Hindlimb muscle (tissue), 1 donor: ENCODE results near the gene NOL7. TPM values are rescaled to one million over a fixed set of nuclear protein-coding genes. Genes with fewer than 3 reads are reported as not detected.

Experiments used
- DNase-seq: peaks from one replicate; pipeline ENCODE4 v3.0.0-alpha.2; 2013
- polyA plus RNA-seq: library from polyadenylated mRNA; unstranded; fragments of 120-200 nt; gene quantifications from one replicate; pipeline ENCODE4 v1.2.1, GENCODE V29; 2013; ENCODE audit not compliant: insufficient read length

Gene NOL7
- polyA plus RNA-seq, 1 donor, result 59.4 TPM

DNA sequence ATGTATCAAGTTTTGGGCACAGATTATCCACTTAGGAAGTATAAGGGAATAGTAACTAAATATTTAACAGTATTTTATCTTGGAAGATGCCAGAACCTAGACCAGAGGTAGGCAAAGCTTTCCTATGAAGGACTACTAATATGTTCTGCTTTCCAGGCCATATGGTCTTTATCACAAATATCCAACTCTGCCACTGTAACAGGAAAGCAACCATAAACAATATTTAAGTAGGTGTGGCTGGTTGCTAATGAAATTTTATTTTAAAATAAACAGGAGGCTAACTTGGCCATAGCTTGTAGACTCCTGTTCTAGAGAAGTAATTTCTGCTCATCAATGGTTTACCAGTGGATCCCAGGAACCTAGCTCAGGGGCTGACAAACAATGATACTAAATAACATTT is 39.4 kb downstream of the NOL7 start:
- no peak for DNase-seq

DNA sequence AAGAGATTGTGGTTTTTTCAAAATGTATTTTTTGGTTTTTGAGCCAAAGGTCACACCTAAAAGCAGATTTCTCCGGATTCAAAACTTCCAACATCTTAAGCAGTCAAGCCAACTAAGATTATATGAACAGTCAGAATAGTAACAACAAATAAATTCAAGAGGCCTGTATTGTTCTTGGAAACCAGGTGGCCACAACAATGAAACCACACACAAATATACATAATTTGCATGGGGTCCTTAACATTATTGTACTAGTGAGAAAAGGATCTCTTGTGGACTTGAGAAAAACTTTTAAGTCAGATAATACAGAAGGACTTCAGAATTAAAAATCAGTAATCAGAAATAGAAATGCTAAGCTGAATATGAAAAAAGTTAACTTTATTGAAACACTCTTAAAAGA is 40.6 kb downstream of the NOL7 start:
- no peak for DNase-seq

DNA sequence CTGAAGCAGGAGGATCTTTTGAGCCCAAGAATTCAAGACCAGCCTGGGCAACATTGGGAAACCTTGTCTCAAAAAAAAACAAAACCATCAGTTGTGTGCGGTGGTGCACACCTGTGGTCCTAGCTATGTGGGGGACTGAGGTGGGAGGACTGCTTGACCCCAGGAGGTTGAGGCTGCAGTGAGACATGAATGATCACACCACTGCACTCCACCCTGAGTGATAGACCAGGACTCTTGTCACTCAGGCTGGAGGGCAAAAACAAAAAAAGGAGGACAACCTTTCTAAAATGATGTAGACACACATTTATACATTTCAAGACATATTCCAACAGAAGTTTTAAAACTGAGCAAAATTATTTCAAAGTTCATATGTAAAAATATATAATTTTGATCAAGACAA is 45.1 kb downstream of the NOL7 start:
- no peak for DNase-seq

DNA sequence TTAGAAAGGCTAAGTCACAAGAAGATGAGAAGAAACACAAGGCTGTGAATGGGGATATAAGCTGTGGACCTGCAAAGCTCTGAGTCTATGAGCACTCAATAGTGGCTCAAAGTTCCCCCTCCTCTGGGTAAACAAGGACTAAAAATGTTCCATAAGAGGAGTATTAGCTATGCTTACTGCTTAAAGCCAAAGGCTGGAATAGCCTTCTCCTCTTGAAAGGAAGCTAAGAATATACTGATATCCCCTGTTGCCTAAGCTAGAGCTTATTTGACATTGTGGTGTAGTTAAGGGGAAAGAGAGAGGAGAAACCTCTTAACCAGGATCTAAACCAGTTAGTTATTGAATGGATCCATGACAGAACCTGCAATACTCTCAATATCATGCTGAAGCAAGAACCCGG is 45.8 kb downstream of the NOL7 start:
- no peak for DNase-seq

DNA sequence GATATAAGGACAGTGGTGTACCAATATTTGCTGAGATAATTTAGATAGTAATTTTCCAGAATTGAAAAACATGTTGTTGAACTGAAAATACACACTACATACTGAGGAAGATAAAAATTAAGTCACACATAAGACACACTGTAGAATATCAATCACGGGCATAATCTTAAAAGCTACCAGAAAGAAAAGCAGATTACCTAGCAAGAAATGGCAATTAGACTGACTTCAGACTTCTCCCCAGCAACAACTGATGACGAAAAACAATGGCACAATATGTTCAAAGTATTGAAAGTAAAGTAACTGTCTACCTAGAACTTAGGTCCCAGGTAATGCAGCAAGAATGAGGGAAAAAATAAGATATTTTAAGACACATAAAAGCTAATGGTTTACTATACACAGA is 46.5 kb downstream of the NOL7 start:
- no peak for DNase-seq

DNA sequence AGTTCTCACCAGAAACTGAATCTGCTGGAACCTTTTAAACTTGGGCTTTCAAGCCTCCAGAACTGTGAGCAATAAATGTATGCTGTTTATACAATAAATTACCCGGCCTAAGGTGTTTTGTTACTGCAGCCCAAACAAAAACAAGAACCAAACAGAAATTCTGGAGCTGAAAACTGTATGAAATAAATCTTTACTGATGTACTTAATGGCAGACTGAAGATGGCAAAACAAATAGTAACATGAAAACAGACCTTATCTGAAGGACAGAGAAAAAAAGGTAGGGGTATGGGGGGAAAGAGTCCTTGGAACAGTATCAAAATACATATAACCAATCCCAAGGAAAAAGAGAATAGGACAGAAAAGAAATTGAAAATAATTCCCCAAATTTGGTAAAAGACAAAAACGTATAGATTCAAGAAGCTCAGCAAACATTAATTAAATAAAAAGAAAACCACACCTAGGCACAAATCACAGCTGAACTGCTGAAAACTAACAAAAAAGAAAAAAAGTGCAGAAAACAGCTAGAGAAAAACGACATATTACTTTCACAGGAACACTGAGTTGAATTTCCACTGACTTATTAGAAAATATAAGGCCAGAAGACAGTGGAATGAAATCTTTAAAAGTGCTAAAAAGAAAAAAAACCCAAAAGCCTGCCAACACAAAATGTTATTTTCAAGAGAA is 47.7 kb downstream of the NOL7 start:
- no peak for DNase-seq

DNA sequence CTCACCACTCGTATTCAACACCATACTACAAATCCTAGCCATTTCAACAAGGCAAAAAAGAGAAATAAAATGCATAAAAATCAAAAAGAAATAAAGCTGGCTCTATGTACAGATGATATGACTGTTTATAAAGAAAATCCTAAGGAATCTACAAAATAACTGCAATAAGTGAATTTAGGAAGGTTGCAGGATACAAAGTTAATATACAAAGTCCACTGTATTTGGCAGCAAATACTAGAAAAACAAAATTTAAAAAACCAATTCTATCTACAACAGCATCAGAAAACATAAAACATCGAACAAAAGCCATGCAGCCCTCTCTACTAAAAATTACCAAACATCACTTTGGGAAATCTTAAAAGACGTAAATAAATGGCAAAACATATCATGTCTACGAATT is 48.9 kb downstream of the NOL7 start:
- DNase-seq, result no peak

DNA sequence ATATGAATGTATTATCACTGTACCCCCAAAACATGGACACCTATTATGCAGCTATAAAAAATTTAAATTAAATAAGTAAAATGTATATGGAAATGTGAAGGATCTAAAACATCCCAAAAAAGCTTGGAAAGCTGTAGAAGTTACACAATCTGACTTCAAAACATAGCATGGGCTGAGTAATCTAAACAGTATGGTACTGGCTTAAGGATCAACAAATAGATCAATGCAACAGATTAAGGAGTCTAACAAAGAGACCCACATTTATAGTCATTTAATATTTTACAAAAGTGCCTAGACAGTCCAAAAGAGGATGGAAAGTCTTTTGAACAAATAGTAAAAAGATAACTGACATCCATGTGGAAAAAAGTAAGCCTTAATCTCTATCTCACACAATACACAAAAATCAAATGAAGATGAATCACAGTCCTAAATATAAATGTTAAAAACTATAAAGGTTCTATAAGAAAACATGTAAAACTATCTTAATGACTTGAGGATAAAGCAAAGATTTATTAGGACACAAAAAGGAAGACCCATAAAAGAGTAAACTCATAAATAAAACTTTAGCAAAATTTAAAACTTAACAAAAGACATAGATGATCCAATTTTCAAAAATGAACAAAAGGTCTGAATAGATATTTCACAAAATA is 49.7 kb downstream of the NOL7 start:
- DNase-seq, result no peak

DNA sequence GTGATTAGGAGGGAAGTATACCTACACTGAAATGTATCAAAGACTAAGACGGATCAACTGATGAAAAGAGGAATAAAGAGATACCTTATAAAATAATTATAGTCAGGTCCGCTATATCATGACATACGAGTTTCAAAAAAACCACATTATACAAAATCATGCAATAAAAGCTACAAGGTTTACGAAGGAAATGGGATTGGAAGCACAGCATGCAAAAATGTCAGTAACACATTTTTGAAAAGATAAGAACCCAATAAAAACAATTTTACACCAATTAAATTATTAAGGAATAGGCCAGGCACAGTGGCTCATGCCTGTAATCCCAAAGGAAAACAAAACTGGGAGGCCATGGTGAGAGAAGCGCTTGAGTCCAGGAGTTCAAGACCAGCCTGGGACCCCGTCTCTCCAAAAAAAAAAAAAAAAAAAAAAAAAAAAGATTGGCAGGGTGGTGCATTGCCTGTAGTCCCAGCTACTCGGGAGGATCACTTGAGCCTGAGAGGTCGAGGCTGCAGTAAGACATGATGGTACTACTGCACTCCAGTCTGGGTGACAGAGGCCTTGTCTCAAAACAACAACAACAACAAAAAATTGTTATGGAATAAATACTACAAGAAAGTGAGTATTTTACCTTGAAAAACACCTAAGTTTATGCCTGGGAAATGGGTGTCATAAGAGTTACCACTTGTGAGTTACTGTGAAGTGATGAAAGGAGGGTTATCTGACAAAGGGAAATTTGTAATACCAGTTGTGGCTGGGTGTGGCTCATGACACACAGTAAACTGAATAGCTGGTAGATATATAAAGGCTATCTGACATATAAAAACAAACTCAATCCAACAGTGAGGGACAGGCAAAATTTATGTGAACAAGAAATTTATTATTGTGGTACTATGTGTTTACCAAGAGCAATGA is 51.3 kb downstream of the NOL7 start:
- DNase-seq, result no peak

DNA sequence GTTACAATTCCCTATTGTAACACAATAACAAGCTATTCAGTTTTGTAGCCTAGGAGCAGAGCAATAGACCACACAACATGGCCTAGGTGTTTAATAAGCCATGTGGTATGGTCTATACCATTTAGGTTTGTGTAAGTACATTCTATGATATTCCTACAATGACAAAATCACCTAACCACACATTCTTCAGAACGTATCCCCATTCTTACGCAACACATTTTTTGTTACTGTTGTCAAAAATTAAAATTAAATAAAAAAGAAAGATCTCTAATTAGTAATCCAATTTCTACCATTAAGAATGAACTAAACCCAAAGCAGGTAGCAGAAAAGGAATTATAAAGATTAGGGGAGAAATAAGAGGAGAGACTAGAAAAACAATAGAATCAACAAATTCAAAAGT is 52.5 kb downstream of the NOL7 start:
- no peak for DNase-seq

DNA sequence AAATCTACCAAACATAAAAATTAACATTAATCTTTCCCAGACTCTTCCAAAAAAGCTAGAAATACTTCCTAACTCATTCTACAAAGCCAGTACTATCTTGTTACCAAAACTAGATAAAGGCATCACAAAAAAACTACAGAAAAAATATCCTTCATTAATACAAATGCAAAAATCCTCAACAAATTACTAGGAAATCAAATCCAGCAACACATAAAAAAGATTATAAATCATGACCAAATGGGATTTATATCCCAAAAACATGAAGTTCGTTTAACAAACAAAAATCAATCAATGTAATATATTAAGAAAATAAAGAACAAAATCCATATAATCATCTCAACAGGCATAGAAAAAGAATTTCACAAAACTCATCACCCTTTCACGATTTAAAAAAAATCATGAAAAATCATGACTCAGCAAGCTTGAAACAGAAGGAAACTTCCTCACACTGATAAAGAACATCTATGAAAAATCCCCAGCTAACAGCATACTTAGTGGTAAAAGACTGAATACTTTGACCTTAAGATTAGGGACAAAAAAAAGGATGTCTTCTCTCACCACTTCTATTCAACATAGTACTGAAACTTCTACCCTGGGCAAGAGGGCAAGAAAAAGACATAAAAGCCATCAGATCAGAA is 53.3 kb downstream of the NOL7 start:
- DNase-seq, result no peak

DNA sequence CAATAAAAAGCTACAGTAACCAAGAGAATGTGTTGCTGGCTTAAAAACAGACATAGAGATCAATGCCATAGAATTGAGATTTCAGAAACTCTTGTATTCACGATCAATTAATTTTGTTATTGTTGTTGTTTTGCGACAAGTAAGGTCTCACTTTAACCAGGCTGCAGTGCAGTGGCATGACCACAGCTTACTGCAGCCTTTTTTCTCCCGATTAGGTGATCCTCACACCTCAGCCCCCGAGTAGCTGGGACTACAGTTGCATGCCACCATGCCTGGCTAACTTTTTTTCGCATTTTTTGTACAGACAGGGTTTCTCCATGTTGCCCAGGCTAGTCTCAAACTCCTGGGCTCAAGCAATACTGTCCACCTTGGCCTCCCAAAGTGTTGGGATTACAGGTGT is 54.3 kb downstream of the NOL7 start:
- no peak for DNase-seq

Other genes starting within 250 kb of the NOL7 start
- gene GFOD1, start 127.7 kb upstream of the NOL7 start, polyA plus RNA-seq, result 3.4 TPM
- gene SIRT5, start 40.7 kb upstream of the NOL7 start, polyA plus RNA-seq, result 8.4 TPM
- 31.2 TPM for gene RANBP9, start 96.5 kb downstream of the NOL7 start, polyA plus RNA-seq
- 26.9 TPM for gene MCUR1, start 199.2 kb downstream of the NOL7 start, polyA plus RNA-seq